LNCaP clone FGC (cell line): ENCODE measurements around the gene CFAP45.
A peak's percentile ranks its signal among the peaks of the same experiment; 100 is the strongest.

Experiments used
- DNase-seq: peaks from one replicate; pipeline ENCODE4 v3.0.0-alpha.2; 2011; ENCODE audit warnings: low read depth
- H3K4me3 ChIP-seq: 2 replicates; pipeline ENCODE4 v1.5.1; 2011; ENCODE audit warnings: mild to moderate bottlenecking, low read depth, low read length, control low read depth
- TF ChIP-seq, protein P1 (sequence below): IDR thresholded peaks from 2 replicates; pipeline ENCODE4 v1.5.1; 2012; ENCODE audit warnings: mild to moderate bottlenecking; ENCODE audit not compliant: control insufficient read depth, insufficient read depth; ENCODE audit errors: extremely low read depth

The CFAP45 gene

DNA sequence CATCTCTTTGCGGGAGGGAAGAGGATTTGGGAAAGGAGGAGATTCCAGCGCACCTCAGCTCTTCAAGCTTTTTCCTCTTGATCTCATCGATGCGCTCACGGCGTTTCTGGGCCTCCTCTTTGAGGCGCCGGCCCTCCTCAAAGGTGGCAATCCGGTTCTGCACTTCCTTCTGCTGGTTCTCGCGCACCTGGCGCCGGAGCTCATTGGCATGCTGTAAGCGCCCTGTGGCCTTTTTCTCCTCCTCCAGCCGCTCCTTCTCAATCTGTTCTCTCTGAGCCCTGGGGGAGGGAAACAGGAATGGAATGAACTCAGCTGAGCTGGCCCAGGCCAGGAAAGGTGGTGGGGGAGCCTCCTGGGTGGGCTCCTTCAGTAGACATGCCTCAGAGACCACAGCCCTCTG lies 27.1 kb downstream of the CFAP45 start:
- TF ChIP-seq, protein P1, sequence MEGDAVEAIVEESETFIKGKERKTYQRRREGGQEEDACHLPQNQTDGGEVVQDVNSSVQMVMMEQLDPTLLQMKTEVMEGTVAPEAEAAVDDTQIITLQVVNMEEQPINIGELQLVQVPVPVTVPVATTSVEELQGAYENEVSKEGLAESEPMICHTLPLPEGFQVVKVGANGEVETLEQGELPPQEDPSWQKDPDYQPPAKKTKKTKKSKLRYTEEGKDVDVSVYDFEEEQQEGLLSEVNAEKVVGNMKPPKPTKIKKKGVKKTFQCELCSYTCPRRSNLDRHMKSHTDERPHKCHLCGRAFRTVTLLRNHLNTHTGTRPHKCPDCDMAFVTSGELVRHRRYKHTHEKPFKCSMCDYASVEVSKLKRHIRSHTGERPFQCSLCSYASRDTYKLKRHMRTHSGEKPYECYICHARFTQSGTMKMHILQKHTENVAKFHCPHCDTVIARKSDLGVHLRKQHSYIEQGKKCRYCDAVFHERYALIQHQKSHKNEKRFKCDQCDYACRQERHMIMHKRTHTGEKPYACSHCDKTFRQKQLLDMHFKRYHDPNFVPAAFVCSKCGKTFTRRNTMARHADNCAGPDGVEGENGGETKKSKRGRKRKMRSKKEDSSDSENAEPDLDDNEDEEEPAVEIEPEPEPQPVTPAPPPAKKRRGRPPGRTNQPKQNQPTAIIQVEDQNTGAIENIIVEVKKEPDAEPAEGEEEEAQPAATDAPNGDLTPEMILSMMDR, result no peak
- DNase-seq, result no peak
- no peak overlapping the region for H3K4me3 ChIP-seq

DNA sequence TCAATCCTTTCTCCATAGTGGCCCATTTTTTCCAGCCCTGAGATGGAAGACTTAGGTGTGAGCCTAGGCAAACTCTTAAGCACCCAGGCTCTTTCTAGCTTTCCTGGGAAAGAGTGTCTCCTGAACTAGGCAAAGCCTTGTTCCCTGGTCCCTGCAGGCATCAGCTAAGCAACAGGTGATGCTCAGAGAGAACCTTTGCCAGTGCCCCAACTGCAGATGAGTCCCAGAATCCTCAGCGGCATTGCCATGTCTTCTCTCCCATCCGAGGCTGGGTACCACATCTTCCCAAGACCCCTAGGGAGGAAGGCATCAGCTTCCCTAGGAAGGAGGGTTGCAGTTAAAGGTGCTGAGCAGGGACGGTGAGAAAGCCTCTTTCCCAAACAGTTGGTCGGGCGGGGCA lies 29.3 kb downstream of the CFAP45 start:
- no peak for DNase-seq
- H3K4me3 ChIP-seq, result no peak overlapping the region
- TF ChIP-seq, protein P1, result no peak

DNA sequence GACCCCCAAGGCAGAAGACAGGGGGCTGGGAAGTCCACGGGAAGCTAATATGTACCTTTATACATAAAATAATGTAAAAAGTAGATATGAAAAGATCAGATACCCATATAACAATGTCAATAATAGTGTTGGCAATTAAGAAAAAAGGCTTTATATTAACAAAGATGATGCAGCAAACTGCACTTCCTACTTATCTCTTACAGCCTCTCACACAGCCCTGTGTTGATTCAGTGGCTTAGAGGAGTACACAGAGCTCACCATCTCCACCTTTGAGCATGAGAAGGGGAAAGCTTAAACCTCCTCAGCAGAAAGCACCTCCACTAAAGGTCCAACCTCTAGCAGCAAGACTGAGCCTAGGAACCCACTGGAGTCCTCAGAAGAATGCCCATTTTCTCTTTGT lies 30.4 kb downstream of the CFAP45 start:
- TF ChIP-seq, protein P1, result no peak
- H3K4me3 ChIP-seq, result no peak overlapping the region
- no peak for DNase-seq

DNA sequence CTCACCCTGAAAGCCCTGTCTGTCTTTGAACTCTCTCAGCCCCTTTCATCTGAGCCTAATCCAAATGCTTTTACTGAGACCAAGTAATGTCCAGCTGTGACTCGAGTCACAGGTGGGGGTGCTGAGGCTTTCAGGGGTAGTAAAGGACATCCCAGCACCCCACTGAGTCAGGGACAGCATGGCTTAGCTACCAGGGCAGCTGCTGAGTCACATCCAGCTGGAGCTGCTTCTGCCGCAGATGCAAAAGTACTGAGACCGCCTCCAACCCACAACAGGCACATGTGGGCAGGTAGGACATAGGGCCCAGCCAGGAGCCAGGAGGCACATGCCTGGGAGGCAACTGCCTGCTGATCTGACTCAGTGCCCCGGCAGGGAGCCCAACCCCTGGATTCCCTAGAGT lies 30.8 kb downstream of the CFAP45 start:
- TF ChIP-seq, protein P1, result no peak
- H3K4me3 ChIP-seq, result no peak overlapping the region
- DNase-seq, result no peak

DNA sequence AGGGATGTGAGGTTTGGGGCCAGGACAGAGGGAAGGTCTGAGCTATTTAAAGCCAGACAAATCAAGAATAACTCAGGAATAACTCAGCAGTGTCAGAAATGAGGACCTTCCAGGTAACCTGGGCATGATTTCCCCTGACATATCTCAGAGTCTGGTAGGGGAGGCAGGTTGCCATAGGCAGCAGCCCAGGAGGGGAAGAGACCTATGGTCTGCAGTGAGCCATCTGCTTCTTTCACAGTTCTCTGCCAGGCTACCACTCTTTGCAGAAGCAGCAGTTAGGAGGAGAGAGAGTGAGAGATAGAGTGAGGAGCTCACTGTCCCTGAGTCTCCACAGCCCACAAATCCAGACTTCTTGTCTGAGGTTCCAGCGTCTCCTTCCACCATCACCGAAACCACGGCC lies 31.2 kb downstream of the CFAP45 start:
- no peak overlapping the region for H3K4me3 ChIP-seq
- no peak for DNase-seq
- TF ChIP-seq, protein P1, result no peak

DNA sequence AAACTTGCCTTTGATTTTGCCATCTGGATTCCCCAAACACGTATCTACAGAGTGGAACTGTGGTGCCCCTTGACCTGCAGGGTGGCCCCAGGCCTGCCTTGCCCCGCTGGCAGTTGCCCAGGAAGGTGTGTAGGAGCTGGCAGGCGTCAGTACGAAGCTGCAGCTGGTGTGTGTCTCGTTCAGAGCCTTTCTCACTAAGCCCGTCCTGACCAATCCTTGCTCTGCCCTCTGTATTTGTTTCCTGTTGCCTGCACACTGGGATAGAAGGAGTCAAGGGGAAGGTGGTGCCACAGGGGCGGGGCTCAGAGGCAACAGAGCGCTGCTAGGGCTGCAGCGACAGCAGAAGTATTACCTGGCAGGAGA lies 32.3 kb downstream of the CFAP45 start:
- peak; percentile 78 for DNase-seq
- H3K4me3 ChIP-seq, result no peak overlapping the region
- TF ChIP-seq, protein P1, result no peak

DNA sequence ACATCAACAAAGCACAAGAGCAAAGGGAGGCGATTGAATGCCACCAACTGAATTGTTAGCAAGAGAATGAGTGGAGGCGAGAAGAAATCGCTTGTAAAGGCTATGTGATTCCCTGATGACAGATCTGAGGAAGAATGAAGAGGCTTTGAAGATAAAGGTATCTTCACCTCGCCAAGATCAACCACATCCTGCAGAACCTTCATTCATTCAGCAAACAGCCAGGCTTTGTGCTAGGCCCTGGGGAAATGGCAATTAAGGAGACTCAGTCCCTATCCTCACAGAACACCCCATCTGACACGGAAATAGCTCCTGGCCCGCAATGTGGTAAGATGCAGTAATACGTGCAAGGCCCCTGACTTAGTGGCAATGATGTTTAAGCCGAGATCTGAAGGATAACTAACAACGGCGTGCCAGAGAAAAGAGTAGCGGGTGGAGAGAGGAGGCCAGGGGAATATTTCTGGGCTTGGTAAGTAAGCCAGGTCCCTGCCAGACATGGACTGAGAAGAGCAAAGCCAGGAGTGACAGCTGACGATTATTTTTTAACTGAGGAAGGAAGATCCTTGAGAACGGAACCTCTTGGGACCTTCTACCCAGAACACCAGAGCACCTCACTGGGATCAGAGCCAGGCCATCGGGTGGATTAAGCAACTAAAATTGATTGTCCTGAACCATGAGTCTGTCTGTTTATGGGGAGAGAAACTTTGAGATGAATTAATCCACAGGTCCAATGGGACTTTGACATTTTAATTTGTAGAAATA lies 32.9 kb downstream of the CFAP45 start:
- H3K4me3 ChIP-seq, result no peak overlapping the region
- no peak for DNase-seq
- TF ChIP-seq, protein P1, result no peak
